Measurements from ENCODE around the gene SLC35F1.

SLC35F1 gene

GRCh38 chr6:118298476-118299427 lies 391.7 kb downstream of the SLC35F1 start:
- TF ChIP-seq ZNF529 (tag by site-specific recombination; IDR thresholded peaks at IDR 0.05; ENCODE audit: insufficient replicate concordance) = no peak
- TF ChIP-seq ZNF18 (tag by site-specific recombination; IDR thresholded peaks at IDR 0.05) = peak; percentile 95
- TF ChIP-seq ZNF140 (tag by site-specific recombination; IDR thresholded peaks at IDR 0.05) = no peak
- TF ChIP-seq ZNF843 (tag by site-specific recombination; IDR thresholded peaks at IDR 0.05) = 0 out of 2 replicates have a peak, but pooled peaks have one; percentile 40
- TF ChIP-seq GLIS1 (tag by site-specific recombination; IDR thresholded peaks at IDR 0.05) = no peak; the same call in 1 of the 2 replicates
- TF ChIP-seq, protein P1, sequence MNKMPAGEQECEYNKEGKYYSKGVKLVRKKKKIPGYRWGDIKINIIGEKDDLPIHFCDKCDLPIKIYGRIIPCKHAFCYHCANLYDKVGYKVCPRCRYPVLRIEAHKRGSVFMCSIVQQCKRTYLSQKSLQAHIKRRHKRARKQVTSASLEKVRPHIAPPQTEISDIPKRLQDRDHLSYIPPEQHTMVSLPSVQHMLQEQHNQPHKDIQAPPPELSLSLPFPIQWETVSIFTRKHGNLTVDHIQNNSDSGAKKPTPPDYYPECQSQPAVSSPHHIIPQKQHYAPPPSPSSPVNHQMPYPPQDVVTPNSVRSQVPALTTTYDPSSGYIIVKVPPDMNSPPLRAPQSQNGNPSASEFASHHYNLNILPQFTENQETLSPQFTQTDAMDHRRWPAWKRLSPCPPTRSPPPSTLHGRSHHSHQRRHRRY (tag by site-specific recombination; IDR thresholded peaks at IDR 0.05) = no peak
- no peak for TF ChIP-seq ZNF791 (tag by site-specific recombination; IDR thresholded peaks at IDR 0.05)
- TF ChIP-seq FEZF1 (tag by site-specific recombination; IDR thresholded peaks at IDR 0.05) = peak; percentile 73
- TF ChIP-seq, protein P2, sequence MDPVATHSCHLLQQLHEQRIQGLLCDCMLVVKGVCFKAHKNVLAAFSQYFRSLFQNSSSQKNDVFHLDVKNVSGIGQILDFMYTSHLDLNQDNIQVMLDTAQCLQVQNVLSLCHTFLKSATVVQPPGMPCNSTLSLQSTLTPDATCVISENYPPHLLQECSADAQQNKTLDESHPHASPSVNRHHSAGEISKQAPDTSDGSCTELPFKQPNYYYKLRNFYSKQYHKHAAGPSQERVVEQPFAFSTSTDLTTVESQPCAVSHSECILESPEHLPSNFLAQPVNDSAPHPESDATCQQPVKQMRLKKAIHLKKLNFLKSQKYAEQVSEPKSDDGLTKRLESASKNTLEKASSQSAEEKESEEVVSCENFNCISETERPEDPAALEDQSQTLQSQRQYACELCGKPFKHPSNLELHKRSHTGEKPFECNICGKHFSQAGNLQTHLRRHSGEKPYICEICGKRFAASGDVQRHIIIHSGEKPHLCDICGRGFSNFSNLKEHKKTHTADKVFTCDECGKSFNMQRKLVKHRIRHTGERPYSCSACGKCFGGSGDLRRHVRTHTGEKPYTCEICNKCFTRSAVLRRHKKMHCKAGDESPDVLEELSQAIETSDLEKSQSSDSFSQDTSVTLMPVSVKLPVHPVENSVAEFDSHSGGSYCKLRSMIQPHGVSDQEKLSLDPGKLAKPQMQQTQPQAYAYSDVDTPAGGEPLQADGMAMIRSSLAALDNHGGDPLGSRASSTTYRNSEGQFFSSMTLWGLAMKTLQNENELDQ (tag by site-specific recombination; IDR thresholded peaks at IDR 0.05; ENCODE audit: low read depth) = no peak
- TF ChIP-seq, protein P3, sequence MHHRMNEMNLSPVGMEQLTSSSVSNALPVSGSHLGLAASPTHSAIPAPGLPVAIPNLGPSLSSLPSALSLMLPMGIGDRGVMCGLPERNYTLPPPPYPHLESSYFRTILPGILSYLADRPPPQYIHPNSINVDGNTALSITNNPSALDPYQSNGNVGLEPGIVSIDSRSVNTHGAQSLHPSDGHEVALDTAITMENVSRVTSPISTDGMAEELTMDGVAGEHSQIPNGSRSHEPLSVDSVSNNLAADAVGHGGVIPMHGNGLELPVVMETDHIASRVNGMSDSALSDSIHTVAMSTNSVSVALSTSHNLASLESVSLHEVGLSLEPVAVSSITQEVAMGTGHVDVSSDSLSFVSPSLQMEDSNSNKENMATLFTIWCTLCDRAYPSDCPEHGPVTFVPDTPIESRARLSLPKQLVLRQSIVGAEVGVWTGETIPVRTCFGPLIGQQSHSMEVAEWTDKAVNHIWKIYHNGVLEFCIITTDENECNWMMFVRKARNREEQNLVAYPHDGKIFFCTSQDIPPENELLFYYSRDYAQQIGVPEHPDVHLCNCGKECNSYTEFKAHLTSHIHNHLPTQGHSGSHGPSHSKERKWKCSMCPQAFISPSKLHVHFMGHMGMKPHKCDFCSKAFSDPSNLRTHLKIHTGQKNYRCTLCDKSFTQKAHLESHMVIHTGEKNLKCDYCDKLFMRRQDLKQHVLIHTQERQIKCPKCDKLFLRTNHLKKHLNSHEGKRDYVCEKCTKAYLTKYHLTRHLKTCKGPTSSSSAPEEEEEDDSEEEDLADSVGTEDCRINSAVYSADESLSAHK (tag by site-specific recombination; IDR thresholded peaks at IDR 0.05) = peak; percentile 29; the same call in 1 of the 2 replicates
- H3K4me1 ChIP-seq (ENCODE audit: control insufficient read depth, insufficient read depth, low read length) = no peaks in the 10 kb centered on the region; the same call in 1 of the 2 replicates
- ChIA-PET POLR2A (no interaction called here), CTCF (no interaction called here)
- H3K36me3 ChIP-seq (ENCODE audit: control insufficient read depth in 2 of 2, insufficient read depth in 1 of 2, low read length in 2 of 2) = no peaks in the 10 kb centered on the region
- no peak overlapping the region for H3K4me3 ChIP-seq (ENCODE audit: low read depth, low read length)
- no peak overlapping the region for H3K27ac ChIP-seq (ENCODE audit: extremely low read depth, low read depth, low read length)
- H3K9me3 ChIP-seq (ENCODE audit: control insufficient read depth, insufficient read depth, low read depth, low read length) = no peaks in the 10 kb centered on the region

GRCh38 chr6:118299457-118299856 lies 392.4 kb downstream of the SLC35F1 start:
- H3K9me3 ChIP-seq (ENCODE audit: control insufficient read depth, insufficient read depth, low read depth, low read length) = no peaks in the 10 kb centered on the region
- CTCF ChIA-PET = no interaction called here
- no peak overlapping the region for H3K4me3 ChIP-seq (ENCODE audit: low read depth, low read length)
- H3K27ac ChIP-seq (ENCODE audit: extremely low read depth, low read depth, low read length) = no peak overlapping the region
- H3K36me3 ChIP-seq (ENCODE audit: control insufficient read depth in 2 of 2, insufficient read depth in 1 of 2, low read length in 2 of 2) = no peaks in the 10 kb centered on the region
- no peaks in the 10 kb centered on the region; the same call in 1 of the 2 replicates for H3K4me1 ChIP-seq (ENCODE audit: control insufficient read depth, insufficient read depth, low read length)
- POLR2A ChIA-PET = no interaction called here
- TF ChIP-seq, protein P4, sequence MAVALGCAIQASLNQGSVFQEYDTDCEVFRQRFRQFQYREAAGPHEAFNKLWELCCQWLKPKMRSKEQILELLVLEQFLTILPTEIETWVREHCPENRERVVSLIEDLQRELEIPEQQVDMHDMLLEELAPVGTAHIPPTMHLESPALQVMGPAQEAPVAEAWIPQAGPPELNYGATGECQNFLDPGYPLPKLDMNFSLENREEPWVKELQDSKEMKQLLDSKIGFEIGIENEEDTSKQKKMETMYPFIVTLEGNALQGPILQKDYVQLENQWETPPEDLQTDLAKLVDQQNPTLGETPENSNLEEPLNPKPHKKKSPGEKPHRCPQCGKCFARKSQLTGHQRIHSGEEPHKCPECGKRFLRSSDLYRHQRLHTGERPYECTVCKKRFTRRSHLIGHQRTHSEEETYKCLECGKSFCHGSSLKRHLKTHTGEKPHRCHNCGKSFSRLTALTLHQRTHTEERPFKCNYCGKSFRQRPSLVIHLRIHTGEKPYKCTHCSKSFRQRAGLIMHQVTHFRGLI (tag by site-specific recombination; IDR thresholded peaks at IDR 0.05) = no peak
- TF ChIP-seq ZNF768 (tag by site-specific recombination; IDR thresholded peaks at IDR 0.05) (no peak), ZNF416 (tag by site-specific recombination; IDR thresholded peaks at IDR 0.05) (no peak), SP7 (tag by site-specific recombination; IDR thresholded peaks at IDR 0.05) (no peak), ZFP41 (tag by site-specific recombination; IDR thresholded peaks at IDR 0.05; ENCODE audit: borderline replicate concordance) (no peak), GLI2 (tag by site-specific recombination; IDR thresholded peaks at IDR 0.05; ENCODE audit: borderline replicate concordance, low read depth) (no peak), ZNF2 (tag by site-specific recombination; IDR thresholded peaks at IDR 0.05) (no peak), ZNF488 (tag by site-specific recombination; IDR thresholded peaks at IDR 0.05) (no peak), PBX3 (CRISPR knock-in tag; IDR thresholded peaks at IDR 0.05) (no peak)
